ENCODE results near the gene TTC28. TPM values are rescaled to one million over a fixed set of nuclear protein-coding genes. Genes with fewer than 3 reads are reported as not detected.
"Not testable (repeated sequence)": the region's sequence is repeated elsewhere in the genome, so short reads cannot be mapped to it uniquely, and the experiment has no call there.

The TTC28 gene
- polyA plus RNA-seq, 5 donors, result 27.1 to 42.4 (median 37.1) TPM

GRCh38 chr22:28608546-28608945 lies 71.1 kb downstream of the TTC28 start:
- DNase-seq, result no peak

DNA sequence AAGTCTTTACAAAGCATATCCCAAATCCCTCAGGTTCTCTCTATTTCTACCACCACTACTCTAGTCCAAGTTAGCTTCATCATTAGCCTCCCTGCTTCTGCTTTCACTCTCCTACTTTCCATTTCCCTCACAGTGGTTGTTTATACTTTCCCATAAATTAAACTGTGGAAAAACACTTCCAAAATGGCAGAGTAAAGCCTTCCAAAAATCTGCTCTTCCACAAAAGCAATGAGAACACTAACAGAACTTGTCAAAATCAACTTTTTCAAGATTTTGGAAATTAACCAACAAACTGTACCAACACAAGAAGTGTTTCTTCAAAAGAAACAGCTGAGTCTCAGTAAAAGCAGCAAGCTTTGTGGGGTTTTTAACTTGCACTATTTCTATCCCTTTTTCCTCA lies 71.8 kb downstream of the TTC28 start:
- peak; percentile 78 to 87 for DNase-seq

GRCh38 chr22:28604966-28605761 lies 74.5 kb downstream of the TTC28 start:
- peak; percentile 21 to 45 for DNase-seq

- DNase-seq, result no peak
Measured at GRCh38 chr22:28601915-28602314, 77.7 kb downstream of the TTC28 start.

- peak; percentile 39 to 51 for DNase-seq
Measured at GRCh38 chr22:28600546-28601143, 79.0 kb downstream of the TTC28 start.

GRCh38 chr22:28599693-28600092 lies 79.9 kb downstream of the TTC28 start:
- no peak for DNase-seq

- no peak for DNase-seq
Measured at GRCh38 chr22:28597665-28598064, 82.0 kb downstream of the TTC28 start.

- DNase-seq, result peak; percentile 31 to 44
Measured at GRCh38 chr22:28594797-28595462, 84.7 kb downstream of the TTC28 start.

- DNase-seq, result no peak
Measured at GRCh38 chr22:28594076-28594796, 85.4 kb downstream of the TTC28 start.

- no peak for DNase-seq
Measured at GRCh38 chr22:28593299-28593698, 86.3 kb downstream of the TTC28 start.

DNA sequence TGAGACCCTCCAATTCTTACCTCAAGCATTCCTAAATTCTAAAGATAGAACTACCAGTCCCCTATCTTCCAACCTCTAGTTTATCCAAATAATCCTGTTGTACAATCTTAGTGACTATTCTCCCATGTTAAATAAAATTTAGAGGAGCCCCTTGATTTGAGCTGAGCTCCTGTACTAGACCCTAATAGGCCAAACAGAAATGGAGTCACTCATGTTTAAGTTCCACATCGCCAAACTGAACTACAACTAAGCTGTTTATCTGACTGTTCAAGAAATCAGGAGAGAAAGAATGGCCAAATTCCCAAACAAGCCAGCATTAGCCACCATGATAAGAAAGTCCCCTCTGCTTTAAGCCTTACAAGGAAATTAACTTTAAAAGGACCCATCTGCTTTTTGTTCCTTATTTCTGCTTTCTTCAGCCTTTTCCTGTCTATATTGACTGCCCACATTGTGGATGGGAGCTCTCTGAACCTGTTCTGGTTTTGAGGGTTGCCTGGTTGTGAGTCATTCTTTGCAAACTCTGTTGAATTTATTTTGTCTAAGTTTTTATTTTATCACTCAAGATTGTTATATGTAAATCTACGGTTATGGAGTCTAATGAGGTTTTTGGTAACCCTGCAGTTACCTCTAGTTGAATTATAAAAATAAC lies 90.4 kb downstream of the TTC28 start:
- no peak for DNase-seq

DNA sequence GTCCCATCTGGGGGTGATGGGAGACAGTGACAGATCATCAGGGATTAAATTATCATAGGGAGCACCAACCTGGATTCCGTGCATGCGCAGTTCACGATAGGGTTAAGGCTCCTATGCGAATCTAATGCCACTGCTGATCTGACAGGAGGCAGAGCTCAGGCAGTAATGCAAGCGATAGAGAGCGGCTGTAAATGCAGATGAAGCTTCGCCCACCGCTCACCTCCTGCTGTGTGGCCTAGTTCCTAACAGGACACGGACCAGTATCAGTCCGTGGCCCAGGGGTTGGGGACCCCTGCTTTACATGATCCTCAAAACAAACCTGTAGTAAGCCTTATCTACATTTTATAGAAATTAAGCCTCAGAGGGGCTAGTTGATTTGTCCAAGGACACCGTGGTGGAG lies 94.3 kb downstream of the TTC28 start:
- DNase-seq, result no peak

- DNase-seq, result no peak
Measured at GRCh38 chr22:28582806-28583205, 96.8 kb downstream of the TTC28 start.

DNA sequence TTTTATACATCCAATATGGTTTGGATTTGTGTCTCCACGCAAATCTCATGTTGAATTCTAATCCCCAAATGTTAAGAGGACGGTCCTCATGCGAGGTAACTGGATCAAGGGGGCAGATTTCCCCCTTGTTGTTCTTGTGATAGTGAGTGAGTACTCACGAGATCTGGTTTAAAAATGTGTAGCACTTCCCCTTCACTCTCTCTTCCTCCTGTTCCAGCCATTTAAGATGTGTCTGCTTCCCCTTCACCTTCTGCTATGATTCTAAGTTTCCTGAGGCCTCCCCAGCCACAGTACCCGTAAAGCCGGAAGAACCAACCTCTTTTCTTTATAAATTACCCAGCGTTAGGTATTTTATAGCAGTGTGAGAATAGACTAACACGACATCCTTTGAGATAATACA lies 98.6 kb downstream of the TTC28 start:
- DNase-seq, result no peak

- DNase-seq, result no peak
Measured at GRCh38 chr22:28576162-28576561, 103.5 kb downstream of the TTC28 start.

DNA sequence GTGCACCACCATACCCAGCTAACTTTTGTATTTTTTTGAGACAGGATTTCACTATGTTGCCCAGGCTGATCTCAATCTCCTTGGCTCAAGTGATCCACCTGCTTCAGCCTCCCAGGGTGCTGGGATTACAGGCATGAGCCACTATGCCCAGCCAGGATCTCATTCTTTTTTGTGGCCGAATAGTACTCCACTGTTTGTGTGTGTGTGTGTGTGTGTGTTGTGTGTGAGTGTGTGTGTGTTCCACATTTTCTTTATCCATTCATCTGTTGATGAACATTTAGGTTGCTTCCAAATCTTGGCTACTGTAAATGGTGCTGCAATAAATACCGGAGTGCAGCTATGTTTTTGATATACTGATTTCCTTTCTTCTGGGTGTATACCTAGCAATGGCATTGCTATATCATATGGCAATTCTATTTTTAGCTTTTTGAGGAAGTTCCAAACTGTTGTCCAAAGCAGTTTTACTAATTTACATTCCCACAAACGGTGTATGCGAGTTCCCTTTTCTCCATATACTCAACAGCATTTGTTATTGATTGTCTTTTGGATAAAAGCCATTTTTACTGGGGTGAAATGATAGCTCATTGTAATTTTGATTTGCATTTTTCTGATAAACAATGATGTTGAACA lies 105.4 kb downstream of the TTC28 start:
- no peak for DNase-seq

- DNase-seq, result peak in 1 of 2 donors; percentile 13
Measured at GRCh38 chr22:28570696-28571373, 108.8 kb downstream of the TTC28 start.

- not testable (repeated sequence) for DNase-seq
Measured at GRCh38 chr22:28568974-28569373, 110.7 kb downstream of the TTC28 start.

DNA sequence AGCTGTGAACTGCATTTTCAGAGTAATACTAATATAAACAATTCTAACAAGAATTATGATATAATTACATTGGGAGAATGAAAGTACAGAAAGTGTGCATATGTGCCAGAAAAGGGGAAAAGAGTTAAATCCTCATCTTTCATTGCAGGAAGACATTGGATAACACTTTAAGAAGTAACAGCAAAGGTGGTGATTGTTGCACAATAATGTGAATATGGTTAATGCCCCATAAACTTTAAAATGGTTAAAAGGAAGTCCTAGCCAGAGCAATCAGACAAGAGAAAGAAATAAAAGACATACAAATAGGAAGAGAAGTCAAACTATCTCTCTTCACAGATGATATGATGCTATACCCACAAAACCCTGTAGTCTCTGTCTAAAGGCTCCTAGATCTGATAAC lies 111.5 kb downstream of the TTC28 start:
- DNase-seq, result no peak

DNA sequence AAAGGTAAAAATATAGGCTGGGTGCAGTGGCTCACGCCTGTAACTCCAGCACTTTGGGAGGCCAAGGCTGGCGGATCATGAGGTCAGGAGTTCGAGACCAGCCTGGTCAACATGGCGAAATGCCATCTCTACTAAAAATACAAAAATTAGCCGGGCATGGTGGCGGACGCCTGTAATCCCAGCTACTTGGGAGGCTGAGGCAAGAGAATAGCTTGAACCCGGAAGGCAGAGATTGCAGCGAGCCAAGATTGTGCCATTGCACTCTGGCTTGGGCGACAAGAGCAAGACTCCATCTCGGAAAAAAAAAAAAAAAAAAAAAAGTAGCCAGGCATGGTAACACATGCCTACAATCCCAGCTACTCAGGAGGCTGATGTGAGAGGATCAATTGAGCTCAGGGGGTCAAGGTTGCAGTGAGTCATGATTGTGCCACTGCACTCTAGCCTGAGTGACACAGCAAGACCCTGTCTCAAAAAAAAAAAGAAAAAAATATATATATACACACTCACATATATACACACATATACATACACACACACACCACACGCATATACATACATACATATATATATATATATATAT lies 112.6 kb downstream of the TTC28 start:
- not testable (repeated sequence) for DNase-seq

Measured in right lung (tissue), 5 donors.